NCI-H82 treated with DMSO at 0.1 percent for 48 hours (cell line): ENCODE results near the gene DNAJC12.
"Not testable (repeated sequence)": the region's sequence is repeated elsewhere in the genome, so short reads cannot be mapped to it uniquely, and the experiment has no call there.

Source experiments
- DNase-seq: peaks from one replicate; lab custom pipeline; 2025; ENCODE audit not compliant: unreplicated experiment; lab: John Stamatoyannopoulos, UW

Gene DNAJC12

DNA sequence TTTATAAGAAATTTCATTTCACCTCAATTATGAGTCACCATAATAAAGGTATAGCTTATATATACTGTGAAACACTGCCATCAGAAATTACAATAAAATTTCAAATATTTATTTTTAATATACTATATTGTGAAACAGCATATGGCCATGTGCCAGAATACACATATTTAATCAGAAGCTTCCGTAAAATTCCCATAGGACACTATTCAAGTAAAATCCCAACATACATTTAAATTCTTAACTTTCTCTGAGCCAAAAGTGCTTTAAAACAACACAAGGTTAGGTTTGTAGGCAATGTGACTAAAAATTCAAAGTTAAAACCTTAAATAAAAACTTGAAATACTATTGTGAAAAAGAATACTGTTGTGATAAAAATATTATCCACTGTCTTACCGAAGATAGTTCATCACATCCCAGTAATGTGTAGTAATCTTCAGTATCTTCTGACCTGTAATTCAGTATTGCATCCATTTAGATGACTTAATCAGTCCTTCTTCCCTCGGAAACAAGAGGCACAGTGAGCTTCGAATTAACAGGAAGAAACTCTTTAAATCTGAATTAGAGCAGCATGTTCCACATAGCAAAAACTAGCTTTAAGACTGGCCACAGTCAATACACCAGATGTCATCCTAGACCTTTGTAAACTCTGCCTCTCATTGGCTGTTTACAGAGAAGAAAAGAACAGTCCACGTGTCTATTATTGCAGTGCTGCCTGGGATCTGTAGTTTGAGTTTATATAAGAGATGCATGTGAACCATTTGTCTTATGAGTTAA lies at the start of gene DNAJC12:
Gene DNAJC12, minus strand, starts transcription at position 648 of the 774 bp plus-strand sequence. Its CDS starts 177 bp downstream, at position 471.
- DNase-seq, result peak; percentile 86

DNA sequence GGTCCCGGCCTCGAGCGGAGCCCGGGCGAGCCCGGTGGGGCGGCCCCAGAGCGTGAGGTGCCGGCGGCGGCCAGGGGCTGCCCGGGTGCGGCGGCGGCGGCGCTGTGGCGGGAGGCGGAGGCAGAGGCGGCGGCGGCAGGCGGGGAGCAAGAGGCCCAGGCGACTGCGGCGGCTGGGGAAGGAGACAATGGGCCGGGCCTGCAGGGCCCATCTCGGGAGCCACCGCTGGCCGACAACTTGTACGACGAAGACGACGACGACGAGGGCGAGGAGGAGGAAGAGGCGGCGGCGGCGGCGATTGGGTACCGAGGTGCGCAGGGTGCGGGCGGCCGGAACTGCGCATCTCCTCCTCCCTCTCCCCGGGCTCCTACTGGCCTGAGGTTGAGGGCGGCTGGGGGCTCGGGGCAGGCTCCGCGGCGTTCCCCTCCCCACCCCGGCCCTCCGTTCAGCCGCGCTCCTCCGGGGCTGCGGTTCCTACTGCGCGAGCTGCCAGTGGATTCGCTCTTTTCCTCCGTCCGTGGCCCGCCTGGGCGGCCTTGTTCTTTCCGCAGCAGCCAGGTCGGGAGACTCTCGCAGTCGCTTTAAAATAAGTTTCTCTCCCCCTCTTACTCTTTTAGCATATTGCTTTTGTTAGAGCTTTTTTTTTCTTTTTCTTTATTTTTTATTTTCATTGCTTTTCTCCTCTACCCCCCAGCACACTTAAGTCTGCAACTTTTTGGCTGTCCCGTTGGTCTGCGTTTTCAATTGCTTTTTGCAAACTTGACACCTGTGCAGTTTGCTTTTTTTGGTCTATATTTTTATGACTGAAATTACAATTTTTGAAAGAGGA lies 47.1 kb upstream of the DNAJC12 start:
- peak; percentile 36 for DNase-seq

DNA sequence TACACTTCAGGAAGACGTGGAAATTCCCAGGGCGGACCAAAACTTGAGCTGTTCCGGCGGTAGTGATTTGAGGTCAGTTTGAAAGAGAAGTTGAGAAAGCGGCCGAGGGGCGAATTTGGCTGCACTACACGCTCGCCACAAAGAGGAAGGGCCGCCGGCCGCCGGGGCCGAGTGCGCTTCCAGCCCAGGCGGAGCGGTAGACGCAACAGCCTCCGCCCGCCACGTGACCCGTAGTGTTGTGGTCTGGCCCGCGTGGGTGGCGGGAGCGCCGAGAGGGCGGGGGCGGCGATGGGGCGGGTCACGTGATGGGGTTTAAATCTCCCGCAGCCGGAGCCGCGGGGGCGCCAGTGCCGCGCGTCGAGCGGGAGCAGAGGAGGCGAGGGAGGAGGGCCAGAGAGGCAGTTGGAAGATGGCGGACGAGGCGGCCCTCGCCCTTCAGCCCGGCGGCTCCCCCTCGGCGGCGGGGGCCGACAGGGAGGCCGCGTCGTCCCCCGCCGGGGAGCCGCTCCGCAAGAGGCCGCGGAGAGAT lies 46.4 kb upstream of the DNAJC12 start, which contains the start of gene SIRT1:
Gene SIRT1, plus strand, starts transcription at position 344 of the 529 bp plus-strand sequence. Its CDS starts 66 bp downstream, at position 410.
- peak; percentile 76 for DNase-seq

DNA sequence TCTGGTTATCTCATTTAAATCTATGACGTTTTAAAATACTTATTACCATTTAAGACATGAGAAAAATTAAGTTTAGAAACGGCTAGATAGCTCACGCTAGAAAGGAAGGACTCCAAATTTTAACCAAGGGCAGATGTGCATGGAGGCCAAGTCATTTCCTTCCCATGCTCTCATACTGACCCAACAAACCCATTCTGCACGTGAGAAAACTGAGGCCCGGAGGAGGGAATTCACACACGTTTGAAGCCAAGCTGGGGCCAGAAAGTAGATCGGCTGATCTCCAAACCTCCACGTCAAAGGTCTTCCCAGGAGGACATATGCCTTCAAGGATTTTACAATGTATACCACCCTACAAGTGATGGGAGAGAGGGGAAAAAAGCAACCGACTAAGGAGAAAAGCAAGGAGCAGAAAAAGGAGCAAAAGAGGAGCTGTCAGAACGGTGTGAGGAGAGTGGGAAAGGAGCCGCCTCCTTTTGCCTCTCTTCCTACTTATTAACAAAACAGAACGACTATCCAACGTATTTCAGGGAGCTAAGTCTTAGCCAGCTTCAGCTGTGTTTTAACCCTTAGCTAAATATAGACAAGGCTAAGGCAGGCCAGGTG lies 45.8 kb upstream of the DNAJC12 start:
- DNase-seq, result no peak

DNA sequence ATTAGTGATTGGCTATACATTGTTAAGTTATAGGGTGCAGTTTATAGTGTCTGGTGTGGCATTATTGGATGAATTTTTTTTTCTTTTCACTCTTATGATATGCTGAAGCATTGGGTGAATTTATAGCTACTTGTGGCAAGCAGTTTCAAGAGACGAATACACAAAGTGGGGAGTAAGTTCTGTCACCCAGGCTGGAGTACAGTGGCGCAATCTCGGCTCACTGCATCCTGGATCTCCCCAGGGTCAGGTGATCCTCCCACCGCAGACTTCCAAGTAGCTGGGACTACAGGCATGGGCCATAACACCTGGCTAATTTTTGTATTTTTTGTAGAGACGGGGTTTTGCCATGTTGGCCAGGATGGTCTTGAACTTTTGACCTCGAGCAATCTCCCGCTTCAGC lies 40.1 kb upstream of the DNAJC12 start:
- no peak for DNase-seq

DNA sequence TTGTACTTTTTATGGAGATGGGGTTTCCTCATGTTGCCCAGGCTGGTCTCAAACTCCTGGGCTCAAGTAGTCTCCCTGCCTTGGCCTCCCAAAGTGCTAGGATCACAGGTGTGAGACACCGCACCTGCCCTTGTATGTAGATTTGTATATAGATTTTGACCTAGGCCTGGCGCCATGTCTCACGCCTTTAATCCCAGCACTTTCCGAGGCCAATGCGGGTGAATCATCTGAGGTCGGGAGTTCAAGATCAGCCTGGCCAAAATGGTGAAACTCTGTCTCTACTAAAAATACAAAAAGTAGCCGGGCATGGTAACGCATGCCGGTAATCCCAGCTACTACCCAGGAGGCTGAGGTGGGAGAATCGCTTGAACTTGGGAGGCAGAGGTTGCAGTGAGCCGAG lies 39.4 kb upstream of the DNAJC12 start:
- not testable (repeated sequence) for DNase-seq

DNA sequence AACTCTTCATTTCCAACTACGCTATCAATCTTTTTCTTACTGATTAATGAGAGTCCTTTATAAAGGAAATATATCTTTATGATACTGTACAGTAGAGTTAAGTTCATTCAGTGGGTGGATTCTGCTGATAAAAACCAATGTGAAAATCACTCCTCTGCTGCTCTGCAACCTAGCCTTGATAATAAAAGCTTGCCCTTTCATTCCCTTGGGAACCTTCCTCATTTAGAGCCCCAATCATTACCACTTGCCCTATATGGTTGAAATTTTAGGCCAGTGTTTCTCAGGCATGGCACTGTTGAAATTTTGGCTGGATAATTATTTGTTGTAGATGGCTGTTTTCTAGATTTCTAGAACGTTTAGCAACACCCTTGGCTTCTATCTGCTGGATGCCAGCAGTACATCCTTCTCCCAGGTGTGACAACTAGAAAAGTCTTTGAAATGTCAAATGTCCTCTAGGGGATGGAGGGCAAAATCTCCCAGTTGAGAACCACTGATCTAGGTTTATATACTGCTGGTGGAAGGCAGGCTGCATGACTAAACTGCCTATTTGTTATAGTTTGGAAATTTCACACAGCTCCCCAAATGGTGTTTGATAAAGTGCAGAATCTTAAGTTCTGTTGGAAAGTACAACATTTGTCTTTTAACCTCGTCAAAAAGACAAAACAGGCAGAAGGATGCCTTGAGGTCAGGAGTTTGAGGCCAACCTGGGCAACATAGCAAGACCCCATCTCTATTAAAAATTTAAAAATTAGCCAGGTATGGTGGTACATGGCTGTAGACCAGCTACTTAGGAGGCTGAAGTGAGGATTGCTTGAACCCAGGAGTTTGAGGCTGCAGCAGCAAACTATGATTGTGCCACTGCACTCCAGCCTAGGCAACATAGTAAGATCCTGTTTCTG lies 37.6 kb upstream of the DNAJC12 start:
- DNase-seq, result no peak

DNA sequence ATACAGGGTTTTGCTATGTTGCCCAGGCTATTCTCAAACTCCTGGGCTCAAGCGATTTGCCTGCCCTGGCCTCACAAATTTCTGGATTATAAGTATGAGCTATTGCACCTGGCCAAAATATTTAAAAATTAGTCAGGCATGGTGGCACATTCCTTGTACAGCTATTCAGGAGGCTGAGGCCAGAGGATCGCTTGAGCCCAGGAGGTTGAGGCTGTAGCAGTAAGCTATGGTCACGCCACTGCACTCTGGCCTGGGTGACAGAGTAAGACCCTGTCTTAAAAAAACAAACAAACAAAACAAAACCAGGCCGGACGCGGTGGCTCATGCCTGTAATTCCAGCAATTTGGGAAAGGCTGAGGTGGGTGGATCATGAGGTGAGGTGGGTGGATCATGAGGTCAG lies 32.0 kb upstream of the DNAJC12 start:
- no peak for DNase-seq

DNA sequence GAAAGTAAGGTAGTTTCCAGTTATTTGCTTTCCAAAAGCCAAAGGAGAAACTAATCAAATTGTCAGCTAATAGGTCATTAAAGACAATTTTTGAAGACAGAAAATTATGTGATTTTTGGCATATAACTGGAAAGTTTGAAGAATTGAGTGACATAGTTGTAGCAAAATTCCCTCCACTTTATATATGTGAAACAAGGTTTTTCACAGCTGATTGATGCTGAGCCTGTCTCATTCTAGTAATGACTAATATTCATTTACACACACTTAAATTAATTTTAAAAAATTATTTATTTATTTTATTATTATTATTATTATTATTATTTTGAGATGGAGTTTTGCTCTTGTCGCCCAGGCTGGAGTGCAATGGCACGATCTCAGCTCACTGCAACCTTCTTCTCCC lies 30.1 kb upstream of the DNAJC12 start:
- DNase-seq, result no peak

DNA sequence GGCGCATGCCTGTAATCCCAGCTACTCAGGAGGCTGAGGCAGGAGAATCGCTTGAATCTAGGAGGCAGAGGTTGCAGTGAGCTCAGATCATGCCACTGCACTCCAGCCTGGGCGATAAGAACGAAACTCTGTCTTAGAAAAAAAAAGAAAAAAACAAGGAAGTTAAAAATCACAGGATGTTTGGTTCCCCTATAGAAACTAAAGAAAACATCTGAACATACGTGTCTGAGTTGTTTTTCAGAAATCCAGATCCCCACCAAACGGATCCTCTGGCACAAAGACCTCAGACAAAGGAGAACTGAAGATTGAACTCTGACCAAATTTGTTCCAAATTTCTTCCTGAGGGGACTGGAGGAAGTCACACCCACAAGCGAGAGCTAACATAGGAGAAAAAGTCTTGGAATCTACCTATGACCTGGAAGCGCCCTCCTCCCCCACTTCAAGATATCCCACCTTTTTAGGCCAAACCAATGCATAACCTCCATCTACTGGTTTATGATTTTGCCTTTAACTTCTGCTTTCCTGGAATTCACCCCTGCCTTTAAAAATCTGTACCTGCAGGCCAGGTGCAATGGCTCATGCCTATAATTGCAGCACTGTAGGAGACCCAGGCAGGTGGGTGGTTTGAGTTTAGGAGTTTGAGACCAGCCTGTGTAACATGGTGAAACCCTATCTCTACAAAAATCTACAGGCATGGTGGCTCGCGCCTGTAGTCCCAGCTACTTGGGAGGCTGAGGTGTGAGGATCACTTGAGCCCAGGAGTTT lies 26.8 kb upstream of the DNAJC12 start:
- no peak for DNase-seq

DNA sequence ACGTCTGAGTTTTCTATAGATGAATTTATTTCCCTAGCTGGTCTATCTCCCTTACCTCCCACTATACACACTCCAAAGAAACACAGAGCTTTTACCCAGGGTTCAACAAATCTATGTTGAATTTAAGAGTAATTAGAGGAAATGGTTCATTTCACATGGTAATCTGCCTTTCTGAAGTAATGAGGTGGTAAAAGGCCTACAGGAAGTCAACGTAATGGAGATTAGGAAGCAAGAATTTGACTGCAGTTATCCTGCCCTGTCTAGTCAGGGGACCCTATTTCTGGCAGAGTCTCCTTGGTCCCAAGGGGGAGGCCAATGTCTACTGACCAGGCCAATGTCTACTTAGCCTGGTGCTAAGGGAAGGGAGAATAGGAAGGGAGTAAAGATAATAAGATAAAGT lies 25.1 kb upstream of the DNAJC12 start:
- DNase-seq, result no peak

DNA sequence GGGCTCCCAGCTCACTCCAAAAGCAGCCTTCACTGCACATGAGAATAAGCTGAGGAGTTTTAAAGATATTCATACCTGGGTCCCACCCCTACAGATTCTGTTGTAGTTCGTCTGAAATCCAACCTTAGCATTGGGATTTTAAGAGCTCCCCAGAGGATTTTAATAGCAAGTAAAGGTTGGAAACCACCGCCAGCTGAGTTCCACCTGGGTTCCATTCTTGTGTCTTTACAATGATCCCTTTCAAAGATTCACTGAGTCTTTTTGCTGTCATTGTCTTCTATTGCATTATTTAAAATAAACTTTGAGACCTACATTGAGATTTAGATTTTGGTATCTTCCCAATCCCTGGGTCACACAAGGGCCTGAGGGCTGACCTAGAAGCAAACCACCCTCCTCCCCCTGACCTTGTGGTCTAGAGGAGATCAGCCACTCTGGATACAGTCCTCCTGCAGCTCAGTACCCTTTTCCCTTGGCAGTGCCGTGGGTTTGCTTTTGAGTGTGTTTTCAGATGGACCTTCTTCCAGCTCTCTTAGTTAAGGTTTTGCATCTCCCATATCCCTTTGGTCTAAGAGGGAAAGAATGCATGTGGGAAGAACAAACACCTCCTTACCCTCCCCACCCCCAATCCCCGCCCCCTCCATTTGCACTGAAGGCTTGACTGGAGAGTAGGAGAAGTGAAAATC lies 23.9 kb upstream of the DNAJC12 start:
- no peak for DNase-seq

DNA sequence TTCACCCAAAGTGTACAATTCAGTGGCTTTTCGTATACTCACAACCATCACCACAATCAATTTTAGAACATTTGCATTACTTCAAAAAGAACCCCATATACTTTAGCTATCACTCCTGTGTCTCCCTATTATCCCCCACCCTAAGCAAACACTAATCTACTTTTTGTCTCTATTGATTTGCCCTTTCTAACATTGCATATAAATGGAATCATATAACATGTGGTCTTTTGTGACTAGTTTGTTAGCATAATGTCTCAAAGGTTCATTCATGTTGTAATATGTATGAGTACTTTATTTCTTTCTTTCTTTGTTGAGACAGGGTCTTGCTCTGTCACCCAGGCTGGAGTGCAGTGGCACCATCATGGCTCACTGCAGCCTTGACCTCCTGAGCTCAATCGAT lies 21.0 kb upstream of the DNAJC12 start:
- DNase-seq, result no peak

DNA sequence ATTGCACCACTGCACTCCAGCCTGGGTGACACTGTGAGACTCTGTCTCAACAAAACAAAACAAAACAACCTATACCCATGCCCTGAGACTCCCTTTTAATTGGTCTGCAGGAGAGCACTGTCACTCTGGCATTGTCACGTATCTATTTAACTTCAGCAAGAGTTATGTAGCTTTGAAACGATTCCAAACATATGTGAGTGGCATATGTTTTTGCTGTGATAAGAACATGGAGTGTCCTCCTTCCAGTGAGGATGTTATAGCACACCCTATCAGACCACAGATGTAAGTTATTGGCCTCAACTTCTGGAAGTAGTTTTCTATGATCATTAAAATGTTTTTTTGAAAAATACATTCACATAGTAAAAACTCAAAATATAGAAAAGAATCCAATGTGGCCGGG lies 15.5 kb upstream of the DNAJC12 start:
- no peak for DNase-seq

DNA sequence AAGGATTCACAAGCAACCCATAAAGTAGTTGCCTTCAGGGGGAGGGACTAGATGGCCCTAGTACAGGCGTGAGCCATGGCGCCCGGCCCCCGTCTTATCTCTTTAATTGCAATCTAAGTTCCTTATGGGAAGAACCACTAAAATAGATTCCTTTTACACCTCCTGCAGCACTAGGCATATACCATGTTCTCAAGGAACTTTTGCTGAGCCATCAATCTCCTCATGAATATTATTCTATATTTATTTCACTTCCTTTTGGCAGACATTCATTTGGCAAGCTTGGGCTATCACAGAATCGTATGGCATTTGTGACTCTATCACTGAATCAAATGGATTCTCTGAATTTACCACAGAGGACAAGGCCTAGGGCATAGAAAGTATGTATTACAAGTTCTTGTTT lies 14.8 kb upstream of the DNAJC12 start:
- no peak for DNase-seq

DNA sequence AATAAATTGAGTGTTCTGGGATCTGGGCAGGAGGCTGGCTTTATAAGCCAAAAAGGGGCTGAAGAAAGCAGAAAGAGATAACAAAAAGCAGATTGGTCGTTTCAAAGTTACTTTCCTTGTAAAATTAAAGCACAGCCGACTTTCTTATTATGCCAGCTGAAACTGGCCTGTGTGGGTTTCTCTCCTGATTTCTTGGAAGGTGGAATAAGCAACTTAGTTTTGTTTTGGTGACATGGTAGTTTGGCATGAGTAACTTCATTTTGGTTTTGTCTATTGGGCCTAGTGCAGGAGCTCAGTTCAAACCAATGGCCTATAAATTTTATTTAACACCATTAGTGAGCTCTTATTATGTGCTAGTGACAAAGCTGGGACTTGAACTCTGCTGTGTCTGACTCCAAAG lies 13.2 kb upstream of the DNAJC12 start:
- no peak for DNase-seq

DNA sequence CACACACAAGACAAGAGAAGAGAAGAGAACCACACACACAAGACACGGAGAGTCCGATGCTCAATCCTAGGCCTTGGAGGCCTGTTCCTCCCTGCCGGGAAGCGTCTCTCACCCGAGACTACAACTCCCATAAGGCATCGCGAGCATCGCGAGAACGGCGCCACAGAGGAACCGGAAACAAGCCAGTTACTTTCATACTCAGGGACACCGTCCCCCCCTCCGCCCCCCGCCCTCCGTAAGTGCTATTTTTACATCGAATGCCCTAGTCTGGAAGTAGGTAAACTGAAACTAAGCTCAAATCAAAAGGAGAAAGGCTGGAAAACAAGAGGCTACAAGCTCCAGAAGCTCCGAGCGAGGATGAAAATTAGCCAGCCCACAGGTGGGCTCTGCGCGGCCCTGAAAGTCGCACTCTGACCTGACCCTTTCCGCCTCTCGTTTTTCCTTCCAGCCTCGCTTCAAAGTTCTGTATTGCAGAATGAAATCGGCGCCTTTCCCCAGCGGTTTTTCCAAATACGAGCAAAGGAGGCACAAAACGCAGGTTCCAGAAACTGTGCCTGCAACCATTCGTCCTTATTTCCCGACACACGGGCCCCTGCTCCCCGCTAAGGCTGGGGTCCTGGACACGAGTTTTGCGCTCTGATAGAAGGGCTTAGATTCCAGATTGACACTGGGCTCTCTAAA lies 11.5 kb upstream of the DNAJC12 start:
- DNase-seq, result peak; percentile 57

DNA sequence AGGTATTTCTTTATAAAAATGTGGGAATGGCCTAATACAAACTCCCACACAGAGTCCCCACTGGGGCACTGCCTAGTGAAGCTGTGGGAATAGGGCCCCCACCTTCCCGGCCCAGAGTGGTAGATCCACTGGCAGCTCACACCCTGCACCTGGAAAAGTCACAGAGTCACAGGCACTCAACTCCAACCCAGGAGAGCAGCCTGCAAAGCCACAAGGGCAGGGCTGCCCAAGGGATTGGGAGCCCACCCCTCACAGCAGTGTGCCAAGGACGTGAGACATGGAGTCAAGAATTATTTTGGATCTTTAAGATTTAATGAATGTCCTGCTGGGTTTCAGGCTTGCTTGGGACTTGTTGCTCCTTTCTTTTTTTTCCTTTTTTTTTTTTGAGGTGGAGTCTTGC lies 5.3 kb upstream of the DNAJC12 start:
- no peak for DNase-seq

DNA sequence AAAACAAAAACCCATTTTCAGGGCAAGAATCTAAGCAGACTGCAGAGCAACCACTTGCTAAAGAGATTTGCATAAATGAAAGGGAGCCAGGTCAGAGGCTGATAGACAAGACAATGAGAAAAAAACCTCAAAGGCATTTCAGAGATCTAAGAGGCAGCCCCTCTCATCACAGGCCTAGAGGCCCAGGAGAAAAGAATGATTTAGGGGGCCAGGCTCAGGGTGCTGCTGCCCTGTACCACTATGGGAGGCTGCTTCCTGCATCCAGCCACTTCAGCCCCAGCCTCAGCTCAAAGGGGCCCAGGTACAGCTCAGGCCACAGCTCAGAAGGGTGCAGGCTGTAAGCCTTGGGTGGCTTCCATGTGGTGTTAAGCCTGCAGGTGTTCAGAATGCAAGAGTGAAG lies 3.7 kb upstream of the DNAJC12 start:
- no peak for DNase-seq
